22Rv1 (cell line): ENCODE data around the gene SSBP2.

ENCODE experiments used
- H3K27ac ChIP-seq: fragments of 450-650 bp; 2 replicates; pipeline ENCODE4 v1.5.1; 2017
- ZFX ChIP-seq: fragments of 450-650 bp; IDR thresholded peaks from 2 replicates; pipeline ENCODE4 v1.6.1; 2017; ENCODE audit warnings: antibody characterized with exemption, borderline replicate concordance
- TF ChIP-seq, protein P1 (sequence below): fragments of 450-650 bp; IDR thresholded peaks from 2 replicates; pipeline ENCODE4 v1.5.1; 2017; ENCODE audit warnings: mild to moderate bottlenecking

The SSBP2 gene

GRCh38 chr5:81549123-81549522 lies 201.8 kb downstream of the SSBP2 start:
- TF ChIP-seq, protein P1, sequence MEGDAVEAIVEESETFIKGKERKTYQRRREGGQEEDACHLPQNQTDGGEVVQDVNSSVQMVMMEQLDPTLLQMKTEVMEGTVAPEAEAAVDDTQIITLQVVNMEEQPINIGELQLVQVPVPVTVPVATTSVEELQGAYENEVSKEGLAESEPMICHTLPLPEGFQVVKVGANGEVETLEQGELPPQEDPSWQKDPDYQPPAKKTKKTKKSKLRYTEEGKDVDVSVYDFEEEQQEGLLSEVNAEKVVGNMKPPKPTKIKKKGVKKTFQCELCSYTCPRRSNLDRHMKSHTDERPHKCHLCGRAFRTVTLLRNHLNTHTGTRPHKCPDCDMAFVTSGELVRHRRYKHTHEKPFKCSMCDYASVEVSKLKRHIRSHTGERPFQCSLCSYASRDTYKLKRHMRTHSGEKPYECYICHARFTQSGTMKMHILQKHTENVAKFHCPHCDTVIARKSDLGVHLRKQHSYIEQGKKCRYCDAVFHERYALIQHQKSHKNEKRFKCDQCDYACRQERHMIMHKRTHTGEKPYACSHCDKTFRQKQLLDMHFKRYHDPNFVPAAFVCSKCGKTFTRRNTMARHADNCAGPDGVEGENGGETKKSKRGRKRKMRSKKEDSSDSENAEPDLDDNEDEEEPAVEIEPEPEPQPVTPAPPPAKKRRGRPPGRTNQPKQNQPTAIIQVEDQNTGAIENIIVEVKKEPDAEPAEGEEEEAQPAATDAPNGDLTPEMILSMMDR: no peak
- no peak for TF ChIP-seq ZFX
- no peak overlapping the region for H3K27ac ChIP-seq

GRCh38 chr5:81547001-81547400 lies 203.9 kb downstream of the SSBP2 start:
- TF ChIP-seq, protein P1: no peak
- no peak for TF ChIP-seq ZFX
- H3K27ac ChIP-seq: no peak overlapping the region

DNA sequence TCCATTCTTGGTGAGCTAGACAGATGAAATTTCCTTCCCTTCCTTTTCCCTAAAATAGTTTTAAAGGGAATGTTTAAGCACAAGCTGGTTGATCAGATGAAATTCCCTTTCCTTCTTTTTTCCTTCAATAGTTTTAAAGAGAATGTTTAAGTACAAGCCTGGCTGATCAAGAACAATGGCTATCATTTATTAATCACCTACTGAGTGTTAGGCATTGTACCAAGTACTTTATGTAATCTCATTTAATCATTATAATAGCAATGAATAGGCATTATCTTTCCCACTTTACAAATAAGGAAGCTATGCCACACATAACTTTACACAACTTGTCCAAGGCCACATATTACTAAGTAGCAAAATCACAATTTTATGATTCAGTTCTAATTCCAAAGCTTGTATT lies 205.0 kb downstream of the SSBP2 start:
- no peak overlapping the region for H3K27ac ChIP-seq
- TF ChIP-seq ZFX: no peak
- TF ChIP-seq, protein P1: no peak

- TF ChIP-seq, protein P1: no peak
- no peak for TF ChIP-seq ZFX
- no peak overlapping the region for H3K27ac ChIP-seq
These were observed 206.4 kb downstream of the SSBP2 start for GRCh38 chr5:81544351-81545018.

DNA sequence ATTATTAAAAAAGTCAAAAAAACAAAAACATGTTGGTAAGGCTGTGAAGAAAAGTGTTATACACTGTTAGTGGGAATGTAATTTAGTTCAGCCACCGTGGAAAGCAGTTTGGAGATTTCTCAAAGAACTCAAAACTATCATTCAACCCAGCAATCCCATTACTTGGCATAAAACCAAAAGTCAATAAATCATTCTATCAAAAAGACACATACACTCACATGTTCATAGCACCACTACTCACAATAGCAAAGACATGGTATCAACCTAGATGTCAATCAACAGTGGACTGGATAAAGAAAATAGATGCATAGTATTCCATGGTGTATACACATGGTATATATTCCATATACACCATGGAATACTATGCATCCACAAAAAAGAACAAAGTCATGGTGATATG lies 208.7 kb downstream of the SSBP2 start:
- no peak overlapping the region for H3K27ac ChIP-seq
- TF ChIP-seq ZFX: no peak
- TF ChIP-seq, protein P1: no peak

GRCh38 chr5:81537905-81538547 lies 212.9 kb downstream of the SSBP2 start:
- TF ChIP-seq, protein P1: no peak
- TF ChIP-seq ZFX: no peak
- no peak overlapping the region for H3K27ac ChIP-seq

- TF ChIP-seq, protein P1: no peak
- no peak for TF ChIP-seq ZFX
- no peak overlapping the region for H3K27ac ChIP-seq
These were observed 216.5 kb downstream of the SSBP2 start for GRCh38 chr5:81534441-81534840.
